Dendritic cell treated with granulocyte-macrophage colony-stimulating factor and Interleukin-4, amounts not matched to agents 40 ng/mL and 50 ng/mL, for 4 days (primary cell): ENCODE results near the gene CNTNAP2.

Source experiments
- H3K27ac Mint-ChIP-seq: one replicate; pipeline ENCODE4 v1.8.0; 2022; ENCODE audit warnings: mild to moderate bottlenecking, mixed read lengths
- H3K27me3 Mint-ChIP-seq: one replicate; pipeline ENCODE4 v1.8.0; 2022; ENCODE audit warnings: mild to moderate bottlenecking, mixed read lengths
- H3K36me3 Mint-ChIP-seq: one replicate; pipeline ENCODE4 v1.8.0; 2022; ENCODE audit warnings: low read depth, mixed read lengths
- H3K4me1 Mint-ChIP-seq: one replicate; pipeline ENCODE4 v1.8.0; 2022; ENCODE audit warnings: low read depth, mixed read lengths
- H3K4me3 Mint-ChIP-seq: one replicate; pipeline ENCODE4 v1.8.0; 2022; ENCODE audit warnings: mild to moderate bottlenecking, moderate library complexity, mixed read lengths
- H3K9me3 Mint-ChIP-seq: one replicate; pipeline ENCODE4 v1.8.0; 2022; ENCODE audit warnings: mixed read lengths
- intact Hi-C: fragments of 100-400 bp; cut with micrococcal nuclease; formaldehyde crosslinking; loops from one replicate; pipeline ENCODE4 v1.15.0; 2022

Gene CNTNAP2

GRCh38 chr7:146960773-146961391 lies 844.3 kb downstream of the CNTNAP2 start:
- Mint-ChIP-seq H3K4me3 (no peak overlapping the region), H3K4me1 (no peaks in the 10 kb centered on the region), H3K27me3 (no peaks in the 10 kb centered on the region), H3K36me3 (no peaks in the 10 kb centered on the region), H3K27ac (no peak overlapping the region), H3K9me3 (no peaks in the 10 kb centered on the region)
- intact Hi-C loops: no loop called here

- no peaks in the 10 kb centered on the region for H3K9me3 Mint-ChIP-seq
- H3K36me3 Mint-ChIP-seq: no peaks in the 10 kb centered on the region
- H3K27me3 Mint-ChIP-seq: no peaks in the 10 kb centered on the region
- no peak overlapping the region for H3K4me3 Mint-ChIP-seq
- no peak overlapping the region for H3K27ac Mint-ChIP-seq
- intact Hi-C loops: no loop called here
- no peaks in the 10 kb centered on the region for H3K4me1 Mint-ChIP-seq
Observed at GRCh38 chr7:146961617-146962016, 845.0 kb downstream of the CNTNAP2 start.

GRCh38 chr7:146966274-146966673 lies 849.7 kb downstream of the CNTNAP2 start:
- Mint-ChIP-seq H3K4me1 (no peaks in the 10 kb centered on the region), H3K9me3 (no peaks in the 10 kb centered on the region), H3K36me3 (no peaks in the 10 kb centered on the region), H3K27me3 (no peaks in the 10 kb centered on the region), H3K4me3 (no peak overlapping the region), H3K27ac (no peak overlapping the region)
- intact Hi-C loops: no loop called here

- no peaks in the 10 kb centered on the region for H3K27me3 Mint-ChIP-seq
- peaks cover 23% of the 10 kb centered on the region for H3K9me3 Mint-ChIP-seq
- H3K27ac Mint-ChIP-seq: no peak overlapping the region
- H3K36me3 Mint-ChIP-seq: no peaks in the 10 kb centered on the region
- intact Hi-C loops: no loop called here
- no peaks in the 10 kb centered on the region for H3K4me1 Mint-ChIP-seq
- H3K4me3 Mint-ChIP-seq: no peak overlapping the region
Observed at GRCh38 chr7:146982482-146982881, 865.9 kb downstream of the CNTNAP2 start.

- H3K4me3 Mint-ChIP-seq: no peak overlapping the region
- no peaks in the 10 kb centered on the region for H3K36me3 Mint-ChIP-seq
- intact Hi-C loops: no loop called here
- H3K9me3 Mint-ChIP-seq: peaks cover 12% of the 10 kb centered on the region
- H3K27me3 Mint-ChIP-seq: no peaks in the 10 kb centered on the region
- no peaks in the 10 kb centered on the region for H3K4me1 Mint-ChIP-seq
- no peak overlapping the region for H3K27ac Mint-ChIP-seq
Observed at GRCh38 chr7:146991596-146991995, 875.0 kb downstream of the CNTNAP2 start.

- Mint-ChIP-seq H3K36me3 (no peaks in the 10 kb centered on the region), H3K4me3 (no peak overlapping the region), H3K4me1 (no peaks in the 10 kb centered on the region), H3K9me3 (peaks cover 29% of the 10 kb centered on the region), H3K27ac (no peak overlapping the region), H3K27me3 (no peaks in the 10 kb centered on the region)
- intact Hi-C loops: no loop called here
Observed at GRCh38 chr7:146993764-146994163, 877.2 kb downstream of the CNTNAP2 start.

GRCh38 chr7:147008530-147008929 lies 891.9 kb downstream of the CNTNAP2 start:
- peaks cover 11% of the 10 kb centered on the region for H3K9me3 Mint-ChIP-seq
- no peak overlapping the region for H3K27ac Mint-ChIP-seq
- H3K4me1 Mint-ChIP-seq: no peaks in the 10 kb centered on the region
- H3K4me3 Mint-ChIP-seq: no peak overlapping the region
- intact Hi-C loops: no loop called here
- H3K27me3 Mint-ChIP-seq: no peaks in the 10 kb centered on the region
- no peaks in the 10 kb centered on the region for H3K36me3 Mint-ChIP-seq

- intact Hi-C loops: no loop called here
- no peaks in the 10 kb centered on the region for H3K36me3 Mint-ChIP-seq
- no peaks in the 10 kb centered on the region for H3K27me3 Mint-ChIP-seq
- H3K4me1 Mint-ChIP-seq: no peaks in the 10 kb centered on the region
- H3K4me3 Mint-ChIP-seq: no peak overlapping the region
- no peak overlapping the region for H3K27ac Mint-ChIP-seq
- H3K9me3 Mint-ChIP-seq: peaks cover 11% of the 10 kb centered on the region
Observed at GRCh38 chr7:147012666-147013065, 896.1 kb downstream of the CNTNAP2 start.

GRCh38 chr7:147013825-147014224 lies 897.2 kb downstream of the CNTNAP2 start:
- Mint-ChIP-seq H3K27me3 (no peaks in the 10 kb centered on the region), H3K4me3 (no peak overlapping the region), H3K27ac (no peak overlapping the region), H3K4me1 (no peaks in the 10 kb centered on the region), H3K36me3 (no peaks in the 10 kb centered on the region), H3K9me3 (peaks cover 11% of the 10 kb centered on the region)
- intact Hi-C loops: no loop called here

- Mint-ChIP-seq H3K4me3 (no peak overlapping the region), H3K9me3 (peaks cover 11% of the 10 kb centered on the region), H3K4me1 (no peaks in the 10 kb centered on the region), H3K27me3 (no peaks in the 10 kb centered on the region), H3K27ac (no peak overlapping the region), H3K36me3 (no peaks in the 10 kb centered on the region)
- intact Hi-C loops: no loop called here
Observed at GRCh38 chr7:147014286-147014955, 897.8 kb downstream of the CNTNAP2 start.

GRCh38 chr7:147015999-147016398 lies 899.4 kb downstream of the CNTNAP2 start:
- Mint-ChIP-seq H3K4me3 (no peak overlapping the region), H3K36me3 (no peaks in the 10 kb centered on the region), H3K4me1 (no peaks in the 10 kb centered on the region), H3K27me3 (no peaks in the 10 kb centered on the region), H3K9me3 (peaks cover 2% of the 10 kb centered on the region), H3K27ac (no peak overlapping the region)
- intact Hi-C loops: no loop called here

- Mint-ChIP-seq H3K9me3 (peaks cover 9% of the 10 kb centered on the region), H3K4me3 (no peak overlapping the region), H3K36me3 (no peaks in the 10 kb centered on the region), H3K27ac (no peak overlapping the region), H3K4me1 (no peaks in the 10 kb centered on the region), H3K27me3 (no peaks in the 10 kb centered on the region)
- intact Hi-C loops: no loop called here
Observed at GRCh38 chr7:147022056-147022455, 905.5 kb downstream of the CNTNAP2 start.

GRCh38 chr7:147023440-147023839 lies 906.8 kb downstream of the CNTNAP2 start:
- H3K36me3 Mint-ChIP-seq: no peaks in the 10 kb centered on the region
- H3K4me1 Mint-ChIP-seq: no peaks in the 10 kb centered on the region
- no peak overlapping the region for H3K4me3 Mint-ChIP-seq
- H3K27me3 Mint-ChIP-seq: no peaks in the 10 kb centered on the region
- intact Hi-C loops: no loop called here
- H3K9me3 Mint-ChIP-seq: peaks cover 22% of the 10 kb centered on the region
- no peak overlapping the region for H3K27ac Mint-ChIP-seq

- Mint-ChIP-seq H3K9me3 (peaks cover 34% of the 10 kb centered on the region), H3K36me3 (no peaks in the 10 kb centered on the region), H3K4me1 (no peaks in the 10 kb centered on the region), H3K27me3 (no peaks in the 10 kb centered on the region), H3K27ac (no peak overlapping the region), H3K4me3 (no peak overlapping the region)
- intact Hi-C loops: no loop called here
Observed at GRCh38 chr7:147029953-147030352, 913.4 kb downstream of the CNTNAP2 start.

GRCh38 chr7:147033641-147034040 lies 917.0 kb downstream of the CNTNAP2 start:
- H3K4me1 Mint-ChIP-seq: no peaks in the 10 kb centered on the region
- no peak overlapping the region for H3K27ac Mint-ChIP-seq
- peaks cover 17% of the 10 kb centered on the region for H3K9me3 Mint-ChIP-seq
- no peaks in the 10 kb centered on the region for H3K36me3 Mint-ChIP-seq
- no peak overlapping the region for H3K4me3 Mint-ChIP-seq
- intact Hi-C loops: no loop called here
- no peaks in the 10 kb centered on the region for H3K27me3 Mint-ChIP-seq
